ENCODE data around the gene CYTH1. TPM values are rescaled to one million over a fixed set of nuclear protein-coding genes. Genes with fewer than 3 reads are reported as not detected.

CYTH1 gene
- total and polyA plus RNA-seq, 8 donors = 36.6 to 96.1 (median 41.3) TPM

DNA sequence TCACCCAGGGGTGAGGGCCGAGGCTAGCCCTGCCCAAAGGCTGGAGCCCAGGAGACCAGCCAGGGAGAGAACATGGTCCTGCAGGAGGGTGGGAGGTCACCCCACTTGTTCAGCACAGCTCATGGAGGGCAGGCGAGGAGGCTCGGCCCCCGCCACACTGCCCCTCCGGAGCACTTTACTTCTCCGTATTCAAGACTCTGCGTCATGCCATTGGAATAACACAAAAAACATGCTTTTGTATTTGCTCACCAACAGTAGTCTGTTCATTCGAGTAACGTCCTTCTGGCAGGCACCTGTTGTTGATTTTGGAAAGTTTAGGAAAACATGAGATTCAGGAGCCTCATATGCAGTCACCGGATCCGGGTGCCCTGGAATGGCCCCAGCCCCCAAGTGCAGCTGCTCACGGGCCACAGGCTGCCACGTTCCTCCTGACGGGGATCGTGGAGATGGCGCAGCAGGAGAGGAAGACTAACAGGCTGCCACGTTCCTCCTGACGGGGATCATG is 123.7 kb downstream of the CYTH1 start:
- no peak for ATAC-seq
- peak in 1 of 4 donors; percentile 52 for DNase-seq

DNA sequence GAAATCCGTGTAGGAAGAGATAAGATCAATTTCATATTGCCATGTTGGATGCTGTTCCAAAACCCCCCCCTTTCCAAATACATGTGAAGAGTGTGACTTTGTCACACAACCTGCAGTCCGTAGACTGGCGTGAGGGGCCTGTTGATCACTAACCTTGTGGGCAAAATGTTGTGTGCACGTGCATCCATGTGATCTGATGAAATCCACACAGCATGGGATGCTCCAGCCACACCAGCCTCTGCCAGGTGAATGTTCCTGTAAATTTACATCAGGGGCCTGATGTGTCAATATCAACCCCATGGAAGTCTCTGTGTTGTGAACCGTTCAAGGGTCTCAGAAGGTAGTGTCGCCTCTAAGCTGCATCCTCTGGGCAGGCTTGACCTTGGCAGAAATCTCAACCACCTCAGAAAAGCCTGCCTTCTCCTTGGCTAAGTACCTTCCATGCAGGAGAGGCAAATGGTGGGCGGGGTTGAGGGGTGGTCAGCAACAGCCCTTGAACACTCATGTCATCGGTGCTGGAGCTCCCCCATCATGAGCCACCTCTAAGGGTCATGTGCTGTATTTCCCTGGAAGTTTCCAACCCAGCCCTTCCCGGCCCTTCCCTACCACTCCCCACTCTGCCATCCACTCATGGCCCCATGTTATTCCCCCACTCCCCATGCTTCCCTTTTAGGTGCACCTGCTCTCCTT is 126.7 kb downstream of the CYTH1 start:
- peaks cover 0 to 7% of the 10 kb centered on the region in 2 donors for H3K4me1 ChIP-seq
- H3K27me3 ChIP-seq = no peaks in the 10 kb centered on the region
- ATAC-seq (no peak), DNase-seq (peak in 1 of 4 donors; percentile 27)
- intact Hi-C loops (cut with DNase I) = no loop called here
- TF ChIP-seq, protein P1, sequence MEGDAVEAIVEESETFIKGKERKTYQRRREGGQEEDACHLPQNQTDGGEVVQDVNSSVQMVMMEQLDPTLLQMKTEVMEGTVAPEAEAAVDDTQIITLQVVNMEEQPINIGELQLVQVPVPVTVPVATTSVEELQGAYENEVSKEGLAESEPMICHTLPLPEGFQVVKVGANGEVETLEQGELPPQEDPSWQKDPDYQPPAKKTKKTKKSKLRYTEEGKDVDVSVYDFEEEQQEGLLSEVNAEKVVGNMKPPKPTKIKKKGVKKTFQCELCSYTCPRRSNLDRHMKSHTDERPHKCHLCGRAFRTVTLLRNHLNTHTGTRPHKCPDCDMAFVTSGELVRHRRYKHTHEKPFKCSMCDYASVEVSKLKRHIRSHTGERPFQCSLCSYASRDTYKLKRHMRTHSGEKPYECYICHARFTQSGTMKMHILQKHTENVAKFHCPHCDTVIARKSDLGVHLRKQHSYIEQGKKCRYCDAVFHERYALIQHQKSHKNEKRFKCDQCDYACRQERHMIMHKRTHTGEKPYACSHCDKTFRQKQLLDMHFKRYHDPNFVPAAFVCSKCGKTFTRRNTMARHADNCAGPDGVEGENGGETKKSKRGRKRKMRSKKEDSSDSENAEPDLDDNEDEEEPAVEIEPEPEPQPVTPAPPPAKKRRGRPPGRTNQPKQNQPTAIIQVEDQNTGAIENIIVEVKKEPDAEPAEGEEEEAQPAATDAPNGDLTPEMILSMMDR (IDR thresholded peaks at IDR 0.05) = no peak
- no peak overlapping the region for H3K4me3 ChIP-seq
- no peak overlapping the region for H3K27ac ChIP-seq
- H3K9me3 ChIP-seq = no peaks in the 10 kb centered on the region
- no peaks in the 10 kb centered on the region for H3K36me3 ChIP-seq

More for the DNA sequence above, 123.7 kb downstream of the CYTH1 start:
- Histone ChIP-seq H3K9me3 (no peaks in the 10 kb centered on the region), H3K4me3 (no peak overlapping the region), H3K36me3 (no peaks in the 10 kb centered on the region), H3K4me1 (peaks cover 0 to 7% of the 10 kb centered on the region in 2 donors), H3K27me3 (no peaks in the 10 kb centered on the region), H3K27ac (no peak overlapping the region)
- intact Hi-C loops (cut with DNase I) = no loop called here
- TF ChIP-seq, protein P1 (IDR thresholded peaks at IDR 0.05) = no peak

DNA sequence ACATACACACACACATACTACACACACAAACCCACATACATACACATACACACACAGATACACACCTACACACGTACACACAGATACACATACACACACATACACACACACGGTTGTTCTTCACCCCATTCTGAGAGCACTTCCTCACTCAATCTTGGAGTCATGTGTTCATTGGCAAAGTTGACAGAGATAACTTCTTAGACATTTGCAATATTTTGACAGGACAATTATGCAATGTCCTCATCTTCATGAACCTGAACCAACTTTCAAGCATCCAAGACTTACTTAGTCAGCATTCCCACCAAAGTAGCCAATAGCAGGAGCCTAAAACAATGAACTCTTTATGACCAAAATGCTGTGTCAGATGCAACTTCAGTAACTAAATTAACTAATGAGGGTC is 127.7 kb downstream of the CYTH1 start:
- DNase-seq (no peak), ATAC-seq (peak; percentile 19)
- Histone ChIP-seq H3K4me1 (peaks cover 0 to 7% of the 10 kb centered on the region in 2 donors), H3K4me3 (no peak overlapping the region), H3K27ac (no peak overlapping the region), H3K9me3 (peaks cover 0 to 2% of the 10 kb centered on the region in 2 donors), H3K36me3 (no peaks in the 10 kb centered on the region), H3K27me3 (no peaks in the 10 kb centered on the region)
- TF ChIP-seq, protein P1 (IDR thresholded peaks at IDR 0.05) = no peak
- intact Hi-C loops (cut with DNase I) = no loop called here

DNA sequence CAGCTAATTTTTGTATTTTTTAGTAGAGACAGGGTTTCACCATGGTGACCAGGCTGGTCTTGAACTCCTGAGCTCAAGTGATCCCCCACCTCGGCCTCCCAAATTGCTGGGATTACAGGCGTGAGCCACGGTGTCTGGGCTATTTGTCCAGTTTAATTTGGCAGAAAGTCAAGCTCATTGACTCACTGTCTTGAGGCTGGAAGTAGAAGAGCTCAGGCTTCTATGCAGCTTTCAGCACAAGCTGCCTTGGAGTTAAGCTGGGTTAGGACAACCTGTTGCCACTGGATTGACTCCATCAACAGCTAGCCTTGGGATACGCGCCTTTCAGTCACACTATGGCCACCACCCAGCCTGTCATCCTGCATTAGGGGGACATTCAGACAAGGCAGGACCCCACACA is 128.7 kb downstream of the CYTH1 start:
- intact Hi-C loops (cut with DNase I) = no loop called here
- Histone ChIP-seq H3K9me3 (peaks cover 0 to 12% of the 10 kb centered on the region in 2 donors), H3K4me3 (no peak overlapping the region), H3K4me1 (peaks cover 0 to 7% of the 10 kb centered on the region in 2 donors), H3K36me3 (no peaks in the 10 kb centered on the region), H3K27me3 (no peaks in the 10 kb centered on the region), H3K27ac (peak overlapping the region; percentile 39 to 69)
- ATAC-seq = peak; percentile 63
- TF ChIP-seq, protein P1 (IDR thresholded peaks at IDR 0.05) = no peak
- DNase-seq = no peak

DNA sequence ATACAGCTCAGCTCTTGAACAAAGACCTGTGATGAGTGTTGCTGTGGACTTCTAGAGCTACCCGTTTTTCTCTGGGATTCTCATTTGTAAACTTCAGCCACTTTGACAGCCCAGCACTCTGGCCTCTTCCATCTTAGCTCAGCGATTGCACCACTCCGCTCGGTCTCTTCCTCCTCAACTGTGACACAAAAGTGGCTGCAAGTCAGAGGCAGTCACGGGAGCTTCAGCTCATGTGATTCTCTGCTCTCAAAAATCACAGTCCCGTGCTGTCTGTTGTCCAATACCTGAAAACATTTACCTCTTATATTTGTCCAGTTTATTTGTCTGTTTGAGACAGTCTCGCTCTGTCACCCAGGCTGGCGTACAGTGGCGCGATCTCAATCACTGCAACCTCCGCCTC is 129.2 kb downstream of the CYTH1 start:
- H3K4me3 ChIP-seq = no peak overlapping the region
- peaks cover 0 to 7% of the 10 kb centered on the region in 2 donors for H3K4me1 ChIP-seq
- intact Hi-C loops (cut with DNase I) = no loop called here
- no peaks in the 10 kb centered on the region for H3K27me3 ChIP-seq
- no peaks in the 10 kb centered on the region for H3K36me3 ChIP-seq
- H3K9me3 ChIP-seq = peaks cover 0 to 16% of the 10 kb centered on the region in 2 donors
- TF ChIP-seq, protein P1 (IDR thresholded peaks at IDR 0.05) = no peak
- peak; percentile 42 for ATAC-seq
- DNase-seq = peak in 1 of 4 donors; percentile 73
- H3K27ac ChIP-seq = peak overlapping the region; percentile 39 to 69

Measured in left lung (tissue), 10 donors.